B cell (primary cell): ENCODE data around the gene NEMP2. TPM values are rescaled to one million over a fixed set of nuclear protein-coding genes. Genes with fewer than 3 reads are reported as not detected.

Source experiments
- ATAC-seq: fragments of 200-7000 bp; cut with Tn5 transposase; one replicate; pipeline ENCODE4 v1.10.0; 2021; ENCODE audit warnings: low read depth, mild to moderate bottlenecking, moderate number of reproducible peaks, moderate library complexity
- CTCF ChIA-PET: fragments of 350-600 bp; sonication (Branson Sonifier 250); formaldehyde crosslinking; loops from one replicate; lab custom pipeline; 2021; ENCODE audit warnings: antibody characterized with exemption, inconsistent platforms; lab: Charles Lee
- POLR2A ChIA-PET: fragments of 350-600 bp; sonication (Branson Sonifier 250); formaldehyde crosslinking; loops from one replicate; lab custom pipeline; 2021; ENCODE audit warnings: antibody characterized with exemption; lab: Charles Lee
- DNase-seq: peaks from one replicate; pipeline ENCODE4 v3.0.0; 2013
- H2AFZ ChIP-seq: 2 replicates; pipeline ENCODE4 v1.6.1; 2012; ENCODE audit warnings: mild to moderate bottlenecking, low read depth, low read length; ENCODE audit not compliant: insufficient read depth, poor library complexity, severe bottlenecking
- H3K27ac ChIP-seq, 2 donors: 1 replicate in 1 of 2; 2 replicates in 1 of 2; pipeline ENCODE4 v1.5.1; 2012 to 2013; ENCODE audit warnings: low read length in 2 of 2, mild to moderate bottlenecking in 2 of 2, moderate library complexity in 1 of 2
- H3K27me3 ChIP-seq, 4 experiments: fragments of 200-600 bp in 1 of 4; sonication (generic) in 1 of 4; replicated peaks in 1 of 4; 1 replicate in 2 of 4; 2 replicates in 2 of 4; pipeline versions ENCODE4 v1.6.1 to v1.7.0; 2013 to 2016; ENCODE audit warnings: low read length in 3 of 4, mild to moderate bottlenecking in 2 of 4, mixed read lengths in 1 of 4, moderate library complexity in 1 of 4; ENCODE audit not compliant: insufficient read depth in 4 of 4, control insufficient read depth in 3 of 4; ENCODE audit errors: control extremely low read depth in 1 of 4
- H3K36me3 ChIP-seq, 2 experiments: replicated peaks in 1 of 2; 1 replicate in 1 of 2; 2 replicates in 1 of 2; pipeline versions ENCODE4 v1.6.1 to v1.7.1; 2013; ENCODE audit warnings: low read length in 1 of 2; ENCODE audit not compliant: insufficient read depth in 2 of 2, control insufficient read depth in 1 of 2; ENCODE audit errors: control extremely low read depth in 1 of 2, extremely low read depth in 1 of 2
- H3K4me1 ChIP-seq, 2 donors: fragments of 200-600 bp in 1 of 2; sonication (generic) in 1 of 2; 1 replicate in 1 of 2; 2 replicates in 1 of 2; pipeline versions ENCODE4 v1.5.1 to v1.6.1; 2013 to 2017; ENCODE audit warnings: low read length in 2 of 2; ENCODE audit not compliant: control insufficient read depth in 2 of 2, insufficient read depth in 2 of 2
- H3K4me2 ChIP-seq: replicated peaks from 2 replicates; pipeline ENCODE3; 2012; ENCODE audit warnings: mild to moderate bottlenecking, low read depth, low read length; ENCODE audit not compliant: poor library complexity, severe bottlenecking
- H3K4me3 ChIP-seq, 5 experiments: fragments of 200-600 bp in 1 of 5; sonication (generic) in 1 of 5; 1 replicate in 3 of 5; 2 replicates in 2 of 5; pipeline versions ENCODE4 v1.5.1 to v1.7.0; 2011 to 2016; ENCODE audit warnings: low read length in 4 of 5, mild to moderate bottlenecking in 4 of 5, low read depth in 2 of 5, control low read depth in 1 of 5, moderate library complexity in 1 of 5; ENCODE audit not compliant: insufficient read depth in 1 of 5; ENCODE audit errors: control extremely low read depth in 1 of 5, extremely low read depth in 1 of 5
- H3K79me2 ChIP-seq: fragments of 200-600 bp; sonication (generic); one replicate; pipeline ENCODE4 v1.6.0; 2016; ENCODE audit warnings: low read length; ENCODE audit not compliant: control insufficient read depth, insufficient read depth
- H3K9ac ChIP-seq: fragments of 200-600 bp; sonication (generic); 2 replicates; pipeline ENCODE4 v1.6.1; 2017; ENCODE audit warnings: mild to moderate bottlenecking, low read length, moderate library complexity
- H3K9me3 ChIP-seq, 3 donors: one replicate each; pipeline versions ENCODE4 v1.6.1 to v1.7.1; 2013; ENCODE audit warnings: low read length in 2 of 3; ENCODE audit not compliant: control insufficient read depth in 2 of 3, insufficient read depth in 1 of 3; ENCODE audit errors: control extremely low read depth in 1 of 3
- H4K20me1 ChIP-seq: 2 replicates; pipeline ENCODE4 v1.6.0; 2012; ENCODE audit warnings: mild to moderate bottlenecking, low read length; ENCODE audit not compliant: insufficient read depth, control insufficient read depth, poor library complexity, severe bottlenecking
- H3K27ac Mint-ChIP-seq: one replicate; pipeline ENCODE4 v1.8.0; 2021; ENCODE audit warnings: mixed read lengths
- H3K27me3 Mint-ChIP-seq: one replicate; pipeline ENCODE4 v1.8.0; 2021; ENCODE audit warnings: mixed read lengths
- H3K4me1 Mint-ChIP-seq: one replicate; pipeline ENCODE4 v1.8.0; 2021; ENCODE audit warnings: mixed read lengths
- H3K4me3 Mint-ChIP-seq: one replicate; pipeline ENCODE4 v1.8.0; 2021; ENCODE audit warnings: mixed read lengths
- H3K9me3 Mint-ChIP-seq: one replicate; pipeline ENCODE4 v1.8.0; 2022; ENCODE audit warnings: mixed read lengths; ENCODE audit not compliant: insufficient read depth
- EZH2 ChIP-seq: IDR thresholded peaks from 2 replicates; pipeline ENCODE4 v1.6.1; 2012; ENCODE audit warnings: borderline replicate concordance, low read depth, mild to moderate bottlenecking, moderate library complexity, low read length; ENCODE audit not compliant: insufficient read depth, poor library complexity, severe bottlenecking
- WGBS: methylation state at CpG from one replicate; pipeline ENCODE4 v1.1.5; 2013; ENCODE audit warnings: missing lambda C conversion rate; ENCODE audit not compliant: insufficient coverage; 5-methylcytosine and 5-hydroxymethylcytosine counted together
- intact Hi-C: fragments of 100-400 bp; cut with micrococcal nuclease; formaldehyde crosslinking; loops from one replicate; pipeline ENCODE4 v1.10.0; 2022
- polyA plus RNA-seq: library from polyadenylated mRNA; depleted of rRNA; stranded (reverse); fragments of >200 nt; gene quantifications from 2 replicates; pipeline ENCODE4 v1.2.3, GENCODE V29; 2012
- total RNA-seq, 2 donors: library from RNA; stranded (reverse); fragments of 120-200 nt in 1 of 2; gene quantifications; 1 replicate in 1 of 2; 2 replicates in 1 of 2; pipeline versions ENCODE4 v1.2.3 to v1.2.4, GENCODE V29; 2013 to 2022
- TF ChIP-seq, protein P1 (sequence below): fragments of 200-600 bp; IDR thresholded peaks from one replicate; pipeline ENCODE4 v1.8.0; 2022; ENCODE audit warnings: antibody characterized with exemption, mild to moderate bottlenecking

Gene NEMP2
- total and polyA plus RNA-seq, 2 donors (not counting 1 experiment from before 2014, with no cell fraction given) = 1.3 to 17.3 TPM

DNA sequence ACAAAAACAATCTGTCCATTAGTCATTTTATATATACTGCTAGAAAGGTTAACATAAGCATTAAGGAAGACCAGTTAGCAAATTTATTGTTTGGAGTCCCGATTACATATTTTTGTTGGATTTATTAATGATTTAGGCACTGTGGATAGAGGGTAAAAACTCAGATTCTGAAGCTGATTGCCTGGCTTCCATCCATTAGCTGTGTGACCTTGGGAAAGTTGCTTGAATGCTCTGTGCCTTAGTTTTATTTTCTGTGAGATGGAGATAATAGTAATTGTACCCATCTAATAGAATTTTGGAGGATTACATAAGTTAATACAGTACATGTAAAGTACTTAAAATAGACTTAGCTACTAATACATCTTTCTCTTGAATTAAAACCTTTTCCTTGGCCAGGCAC, 36.3 kb upstream of the NEMP2 start:
- Histone ChIP-seq H3K4me1 (no peaks in the 10 kb centered on the region), H3K36me3 (no peaks in the 10 kb centered on the region), H4K20me1 (no peaks in the 10 kb centered on the region), H3K4me3 (no peak overlapping the region), H2AFZ (no peak overlapping the region), H3K27ac (no peak overlapping the region), H3K9ac (no peak overlapping the region), H3K9me3 (peaks cover 4 to 12% (median 11%) of the 10 kb centered on the region in 3 donors), H3K27me3 (no peaks in the 10 kb centered on the region), H3K4me2 (no peak overlapping the region), H3K79me2 (no peaks in the 10 kb centered on the region)
- POLR2A ChIA-PET = no interaction called here
- no peak overlapping the region for H3K4me3 Mint-ChIP-seq
- WGBS = 100% methylated on average over 1 of the region's 1 CpG
- CTCF ChIA-PET = no interaction called here
- no peak overlapping the region for H3K27ac Mint-ChIP-seq
- no peak for DNase-seq
- no peaks in the 10 kb centered on the region for H3K4me1 Mint-ChIP-seq
- ATAC-seq = no peak
- TF ChIP-seq, protein P1, sequence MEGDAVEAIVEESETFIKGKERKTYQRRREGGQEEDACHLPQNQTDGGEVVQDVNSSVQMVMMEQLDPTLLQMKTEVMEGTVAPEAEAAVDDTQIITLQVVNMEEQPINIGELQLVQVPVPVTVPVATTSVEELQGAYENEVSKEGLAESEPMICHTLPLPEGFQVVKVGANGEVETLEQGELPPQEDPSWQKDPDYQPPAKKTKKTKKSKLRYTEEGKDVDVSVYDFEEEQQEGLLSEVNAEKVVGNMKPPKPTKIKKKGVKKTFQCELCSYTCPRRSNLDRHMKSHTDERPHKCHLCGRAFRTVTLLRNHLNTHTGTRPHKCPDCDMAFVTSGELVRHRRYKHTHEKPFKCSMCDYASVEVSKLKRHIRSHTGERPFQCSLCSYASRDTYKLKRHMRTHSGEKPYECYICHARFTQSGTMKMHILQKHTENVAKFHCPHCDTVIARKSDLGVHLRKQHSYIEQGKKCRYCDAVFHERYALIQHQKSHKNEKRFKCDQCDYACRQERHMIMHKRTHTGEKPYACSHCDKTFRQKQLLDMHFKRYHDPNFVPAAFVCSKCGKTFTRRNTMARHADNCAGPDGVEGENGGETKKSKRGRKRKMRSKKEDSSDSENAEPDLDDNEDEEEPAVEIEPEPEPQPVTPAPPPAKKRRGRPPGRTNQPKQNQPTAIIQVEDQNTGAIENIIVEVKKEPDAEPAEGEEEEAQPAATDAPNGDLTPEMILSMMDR = no peak
- TF ChIP-seq EZH2 = no peak
- intact Hi-C loops = no loop called here
- no peaks in the 10 kb centered on the region for H3K27me3 Mint-ChIP-seq
- peaks cover 4% of the 10 kb centered on the region for H3K9me3 Mint-ChIP-seq

DNA sequence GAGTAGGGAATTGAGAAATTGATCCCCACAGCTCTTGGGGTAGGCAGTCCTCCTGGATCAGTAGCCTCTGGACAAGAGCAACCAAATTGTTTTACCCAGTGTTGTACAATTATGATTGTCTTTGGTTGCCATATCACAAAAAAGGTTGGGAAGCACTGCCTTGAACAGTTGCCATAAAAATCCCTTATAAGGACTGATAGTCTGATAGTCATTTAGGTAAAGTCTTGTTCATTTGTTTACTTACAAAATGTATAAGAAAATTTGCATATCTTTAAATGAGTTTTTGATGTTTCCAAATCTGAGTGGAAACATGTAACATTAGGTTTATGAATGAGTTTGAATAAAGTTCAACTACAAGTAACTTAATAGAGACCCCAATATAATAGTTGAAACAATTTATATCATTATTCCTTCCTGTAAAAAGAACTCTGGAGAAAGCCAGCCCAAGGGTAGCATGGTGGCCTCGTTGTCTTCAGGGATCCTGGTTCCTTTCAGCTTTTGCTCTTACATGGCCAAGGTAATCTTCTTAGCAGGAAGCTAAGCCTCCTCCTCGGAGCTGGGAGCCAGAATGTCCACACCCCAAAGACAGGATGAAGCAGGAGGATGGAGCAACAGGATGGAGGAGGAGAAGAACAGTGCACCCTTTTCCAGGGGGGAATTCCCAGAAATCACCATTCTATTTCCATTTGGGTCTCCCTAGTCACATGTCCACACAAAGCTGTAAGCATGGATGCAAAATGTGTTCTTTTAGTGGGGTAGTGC, 35.7 kb upstream of the NEMP2 start:
- Histone ChIP-seq H3K27me3 (no peaks in the 10 kb centered on the region), H3K9ac (no peak overlapping the region), H3K36me3 (no peaks in the 10 kb centered on the region), H3K79me2 (no peaks in the 10 kb centered on the region), H3K27ac (no peak overlapping the region), H3K4me1 (no peaks in the 10 kb centered on the region), H3K9me3 (peaks cover 4 to 12% (median 11%) of the 10 kb centered on the region in 3 donors), H4K20me1 (no peaks in the 10 kb centered on the region), H3K4me3 (no peak overlapping the region), H2AFZ (no peak overlapping the region), H3K4me2 (no peak overlapping the region)
- ATAC-seq = no peak
- no peak overlapping the region for H3K27ac Mint-ChIP-seq
- peaks cover 4% of the 10 kb centered on the region for H3K9me3 Mint-ChIP-seq
- no peaks in the 10 kb centered on the region for H3K27me3 Mint-ChIP-seq
- CTCF ChIA-PET = no interaction called here
- POLR2A ChIA-PET = no interaction called here
- WGBS = 83% methylated on average over 1 of the region's 2 CpGs
- H3K4me3 Mint-ChIP-seq = no peak overlapping the region
- H3K4me1 Mint-ChIP-seq = no peaks in the 10 kb centered on the region
- intact Hi-C loops = no loop called here
- TF ChIP-seq EZH2 = no peak
- TF ChIP-seq, protein P1 = no peak
- DNase-seq = no peak
